CD1c-positive myeloid dendritic cell (primary cell): ENCODE data around the gene ARHGAP31.

Experiments used
- DNase-seq: peaks from one replicate; pipeline ENCODE4 v3.0.0-alpha.2; 2016; ENCODE audit errors: extremely low spot score

ARHGAP31 gene

GRCh38 chr3:119388577-119388976 is 94.4 kb downstream of the ARHGAP31 start:
- DNase-seq: no peak

DNA sequence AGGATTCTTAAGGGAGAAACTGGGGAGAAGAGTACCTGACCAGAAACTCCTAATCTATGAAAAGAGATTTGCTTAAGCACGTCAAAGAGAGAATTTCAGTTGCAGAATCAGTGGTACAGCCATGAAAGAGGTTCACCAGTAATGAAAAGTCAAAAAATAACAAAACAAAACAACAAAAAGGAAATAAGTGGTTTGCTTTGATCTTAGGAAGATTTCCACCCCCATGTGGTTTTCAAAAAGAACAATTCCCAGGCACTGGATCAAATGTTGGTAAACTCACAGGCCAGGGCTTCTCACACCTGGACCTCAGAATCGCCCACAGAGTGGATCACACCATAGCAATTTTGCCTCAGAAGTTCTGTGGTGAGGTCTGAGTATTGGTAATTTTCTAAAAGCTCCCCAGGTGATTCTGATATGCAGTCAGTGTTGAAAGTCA is 101.8 kb downstream of the ARHGAP31 start:
- no peak for DNase-seq

DNA sequence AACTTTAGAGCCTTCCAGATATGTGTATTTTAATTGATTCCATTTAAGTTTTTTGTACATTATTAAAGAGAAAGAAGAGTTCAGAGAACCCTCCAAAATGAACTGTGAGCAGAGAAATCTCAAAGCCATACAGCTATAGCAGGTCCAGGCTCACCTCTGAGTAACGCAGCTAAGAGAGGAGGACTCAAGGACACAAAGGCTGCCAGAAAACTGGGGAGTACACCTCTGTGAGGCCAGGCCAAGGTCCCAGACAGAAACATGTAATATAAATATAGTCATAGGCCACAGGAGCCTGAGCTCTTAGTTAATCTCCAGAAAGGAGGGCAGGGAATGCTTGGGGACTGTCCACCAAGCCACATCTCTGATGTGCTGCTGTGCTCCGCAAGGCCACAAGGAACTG is 102.7 kb downstream of the ARHGAP31 start:
- DNase-seq: no peak

DNA sequence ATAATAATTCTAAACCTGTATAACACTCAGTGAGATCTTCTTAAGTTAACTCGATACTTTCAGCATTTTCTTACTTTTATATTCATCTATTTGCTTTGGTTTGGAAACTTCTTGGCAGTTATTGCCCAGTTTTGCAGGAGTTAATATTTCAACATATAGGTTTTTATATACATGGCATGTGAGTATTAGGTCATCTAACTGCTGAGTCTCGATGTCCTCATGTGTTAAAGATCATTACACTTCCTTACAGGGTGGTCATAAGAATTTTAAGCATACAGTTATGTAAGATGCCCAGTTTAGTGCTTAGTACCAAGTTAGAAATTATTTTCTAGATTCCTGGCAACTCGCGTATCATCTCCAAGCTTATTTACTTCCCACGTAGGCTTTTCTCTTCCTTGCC is 106.3 kb downstream of the ARHGAP31 start:
- DNase-seq: no peak

- DNase-seq: no peak
These were observed 106.9 kb downstream of the ARHGAP31 start for GRCh38 chr3:119401069-119401468.

DNA sequence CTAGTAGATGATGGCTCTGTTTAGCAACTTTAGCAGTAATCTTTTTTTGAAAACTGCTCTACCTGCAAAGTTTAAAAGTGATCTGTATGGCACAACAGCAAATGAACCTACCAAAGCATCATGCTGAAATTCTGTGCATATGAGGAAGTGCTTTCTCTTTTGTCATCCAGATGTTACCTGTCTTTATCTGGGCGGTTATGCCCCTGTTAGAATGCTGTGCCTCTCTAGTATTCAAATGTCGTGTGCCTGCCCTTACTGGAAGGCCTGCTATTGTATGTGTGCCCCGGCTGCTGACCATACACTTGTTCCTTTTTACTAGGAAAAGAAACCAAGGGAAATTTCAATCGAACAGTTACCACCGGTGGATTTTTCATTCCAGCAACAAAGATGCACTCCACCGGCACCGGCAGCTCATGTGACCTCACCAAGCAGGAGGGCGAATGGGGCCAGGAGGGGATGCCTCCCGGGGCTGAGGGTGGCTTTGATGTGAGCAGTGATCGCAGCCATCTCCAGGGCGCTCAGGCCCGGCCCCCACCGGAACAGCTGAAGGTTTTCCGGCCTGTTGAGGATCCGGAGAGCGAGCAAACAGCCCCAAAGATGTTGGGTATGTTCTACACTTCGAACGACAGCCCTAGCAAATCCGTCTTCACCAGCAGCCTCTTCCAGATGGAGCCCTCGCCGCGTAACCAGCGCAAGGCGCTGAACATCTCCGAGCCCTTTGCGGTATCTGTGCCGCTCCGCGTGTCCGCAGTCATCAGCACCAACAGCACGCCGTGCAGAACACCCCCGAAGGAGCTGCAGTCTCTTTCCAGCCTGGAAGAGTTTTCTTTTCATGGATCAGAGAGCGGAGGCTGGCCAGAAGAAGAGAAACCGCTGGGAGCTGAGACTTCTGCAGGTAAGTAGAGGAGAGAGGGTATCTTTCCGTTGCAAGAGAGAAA is 107.6 kb downstream of the ARHGAP31 start:
- no peak for DNase-seq

GRCh38 chr3:119402791-119403190 is 108.6 kb downstream of the ARHGAP31 start:
- no peak for DNase-seq

DNA sequence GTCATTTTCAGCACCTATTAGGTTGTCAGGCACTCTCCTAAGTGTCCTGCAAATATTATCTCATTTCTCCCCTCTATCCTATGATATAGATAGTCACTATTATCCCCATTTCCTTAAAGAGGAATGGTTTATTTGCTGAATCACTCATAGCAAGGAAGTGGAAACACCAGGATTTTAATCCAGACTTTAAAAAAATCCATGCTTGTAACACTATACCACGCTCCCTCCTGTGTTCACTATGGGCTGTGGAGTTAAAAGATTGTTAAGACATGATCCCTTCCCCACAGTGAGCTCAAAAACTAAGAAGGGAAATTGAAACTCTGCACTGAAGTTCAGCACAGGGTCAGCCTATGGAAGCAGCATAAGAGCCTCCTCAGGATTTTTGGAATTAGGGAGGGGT is 109.0 kb downstream of the ARHGAP31 start:
- DNase-seq: no peak

GRCh38 chr3:119405315-119405714 is 111.1 kb downstream of the ARHGAP31 start:
- no peak for DNase-seq

DNA sequence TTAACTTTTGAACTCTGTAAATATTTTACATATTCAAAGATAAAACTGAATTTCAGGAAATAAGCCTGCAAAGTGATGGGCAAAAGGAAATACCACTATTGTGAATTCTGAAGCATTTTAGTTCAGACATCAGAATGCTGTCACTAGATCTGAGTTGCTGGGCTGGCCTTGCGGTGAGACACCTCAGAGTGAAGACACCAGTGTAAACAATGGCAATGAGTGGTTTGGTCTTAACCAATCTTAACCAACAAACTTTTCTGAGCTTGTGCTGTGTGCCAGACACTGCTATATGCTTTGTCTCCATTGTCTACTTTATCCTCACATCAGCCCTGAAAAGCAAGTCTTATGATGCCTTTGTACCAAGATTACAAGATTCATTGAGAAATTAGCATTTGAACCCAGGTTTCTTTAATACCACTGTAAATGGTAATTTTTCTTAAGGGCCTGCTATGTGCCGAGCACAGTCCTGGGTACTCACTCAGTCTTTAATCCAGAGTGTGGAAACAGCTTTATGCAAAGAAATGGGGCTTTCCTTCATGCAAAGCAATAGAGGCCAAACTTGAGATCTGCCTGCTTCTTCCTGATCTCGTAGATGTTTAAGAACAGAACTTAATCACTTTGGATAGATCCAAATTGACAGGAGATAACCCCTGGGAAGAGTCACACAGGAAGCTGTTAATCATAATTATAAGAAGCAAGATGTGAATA is 114.2 kb downstream of the ARHGAP31 start:
- no peak for DNase-seq

- no peak for DNase-seq
These were observed 115.7 kb downstream of the ARHGAP31 start for GRCh38 chr3:119409844-119410243.

DNA sequence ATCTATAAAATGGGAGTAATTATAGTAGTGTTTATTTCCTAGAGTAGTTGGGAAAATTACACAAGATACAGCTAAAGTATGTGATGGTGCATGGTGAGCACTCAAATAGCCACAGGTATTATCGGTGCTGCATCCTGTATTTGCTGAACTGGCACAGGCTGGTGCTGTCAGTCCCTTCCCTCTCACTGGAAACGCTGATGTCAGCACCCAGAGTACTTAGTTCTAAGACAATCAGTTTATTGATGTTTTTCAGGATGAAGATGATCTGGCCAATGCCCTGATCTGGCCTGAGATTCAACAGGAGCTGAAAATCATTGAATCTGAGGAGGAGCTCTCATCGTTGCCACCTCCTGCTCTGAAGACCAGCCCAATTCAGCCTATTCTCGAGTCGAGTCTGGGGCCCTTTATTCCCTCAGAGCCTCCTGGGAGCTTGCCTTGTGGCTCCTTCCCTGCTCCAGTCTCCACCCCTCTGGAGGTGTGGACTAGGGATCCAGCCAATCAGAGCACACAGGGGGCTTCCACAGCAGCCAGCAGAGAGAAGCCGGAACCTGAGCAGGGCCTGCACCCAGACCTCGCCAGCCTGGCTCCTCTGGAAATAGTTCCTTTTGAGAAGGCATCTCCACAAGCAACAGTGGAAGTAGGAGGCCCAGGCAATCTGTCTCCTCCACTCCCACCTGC is 119.6 kb downstream of the ARHGAP31 start:
- DNase-seq: no peak

DNA sequence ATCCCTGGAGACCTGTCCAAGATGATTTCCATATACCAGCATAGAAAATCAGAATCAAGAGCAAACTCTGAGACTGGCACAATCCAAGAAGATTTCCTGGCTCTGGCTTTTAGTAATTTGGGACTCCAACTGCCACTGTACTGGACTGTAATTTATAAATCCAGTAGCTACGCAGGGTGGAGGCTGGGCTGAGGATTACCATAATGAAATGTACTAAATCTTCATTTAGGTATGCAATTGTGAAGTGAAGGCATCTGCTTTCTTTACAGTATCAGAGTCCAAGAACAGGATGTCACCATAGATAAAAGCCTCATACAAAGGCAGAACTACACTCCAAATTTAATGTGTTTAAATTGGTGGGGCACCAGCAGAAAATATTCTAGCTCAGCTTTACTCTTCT is 122.7 kb downstream of the ARHGAP31 start:
- no peak for DNase-seq

GRCh38 chr3:119417771-119418512 is 123.8 kb downstream of the ARHGAP31 start:
- no peak for DNase-seq

- no peak for DNase-seq
These were observed 124.5 kb downstream of the ARHGAP31 start for GRCh38 chr3:119418641-119419040.

DNA sequence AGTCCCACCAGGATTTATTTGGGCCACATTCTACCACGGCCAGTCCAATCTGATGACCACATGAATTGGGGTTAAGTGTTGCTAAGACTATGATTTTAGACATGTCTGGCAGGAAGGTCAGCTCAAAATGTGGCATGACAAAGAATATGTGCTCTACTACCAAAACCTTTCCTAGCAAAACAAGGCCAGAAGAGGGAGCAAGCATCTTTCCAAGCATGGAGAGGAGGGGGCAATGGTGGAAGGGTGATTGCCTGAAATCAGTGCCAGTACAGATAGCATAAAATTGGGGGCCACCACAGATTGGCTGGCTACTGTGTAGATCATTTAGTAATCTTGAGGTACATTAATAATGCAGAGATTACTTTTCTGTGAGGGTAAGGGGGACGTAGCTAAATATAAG is 126.0 kb downstream of the ARHGAP31 start:
- DNase-seq: no peak

GRCh38 chr3:119427669-119428068 is 133.5 kb downstream of the ARHGAP31 start:
- DNase-seq: no peak

DNA sequence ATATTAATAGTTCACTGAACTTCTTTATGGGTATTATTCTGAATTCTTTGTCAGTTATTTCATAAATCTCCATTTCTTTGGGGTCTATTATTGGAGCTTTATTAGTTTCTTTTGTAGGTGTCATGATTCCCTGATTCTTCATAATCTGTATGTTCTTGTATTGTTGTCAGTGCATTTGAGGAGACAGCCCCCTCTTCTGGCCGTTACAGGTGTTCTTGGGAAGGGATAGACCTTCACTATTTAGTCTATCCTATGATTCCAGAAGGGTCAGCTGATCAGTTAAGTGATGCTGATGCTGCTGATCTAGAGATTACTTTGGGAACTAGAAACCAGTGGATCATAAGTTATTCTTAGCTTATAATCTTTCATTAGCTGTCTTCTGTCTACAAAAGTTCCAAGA is 134.4 kb downstream of the ARHGAP31 start:
- DNase-seq: no peak

DNA sequence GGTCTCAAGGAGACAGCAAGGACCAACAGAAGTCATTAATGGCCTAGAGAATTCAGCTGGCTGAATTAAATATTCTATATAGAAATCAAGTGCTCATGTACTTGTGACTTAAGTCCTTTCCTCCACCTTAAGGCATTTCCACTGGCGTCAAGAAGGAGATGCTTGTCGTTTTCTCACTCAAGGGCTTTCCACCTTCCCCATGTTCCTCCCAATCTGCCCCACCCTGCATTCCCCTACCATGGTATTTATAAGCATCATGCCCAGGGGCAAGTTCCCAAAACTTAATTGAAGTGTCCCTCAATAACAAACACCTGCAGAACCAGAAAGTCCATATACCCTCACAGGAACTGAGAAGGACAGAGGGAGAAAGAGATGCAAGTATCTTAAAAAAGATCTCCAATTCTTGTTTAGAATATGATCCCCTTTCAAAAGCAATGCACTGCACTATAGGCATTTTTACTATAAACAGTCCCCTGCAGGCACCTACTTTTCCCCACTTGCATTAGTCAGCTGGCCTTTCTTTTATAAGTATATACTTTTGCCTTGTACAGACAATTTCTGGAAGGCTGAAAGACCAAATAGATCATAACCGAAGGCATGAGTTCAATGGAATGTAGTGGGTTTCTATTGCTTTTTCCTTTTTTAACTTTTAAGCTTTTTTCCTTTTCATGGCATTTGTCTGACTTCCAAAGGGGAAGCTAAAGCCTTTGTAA is 139.6 kb downstream of the ARHGAP31 start:
- DNase-seq: no peak

GRCh38 chr3:119434703-119435102 is 140.5 kb downstream of the ARHGAP31 start:
- no peak for DNase-seq

- no peak for DNase-seq
These were observed 142.8 kb downstream of the ARHGAP31 start for GRCh38 chr3:119436977-119437376.
